ENCODE results near the gene RMDN2.
"Not testable (repeated sequence)": the region's sequence is repeated elsewhere in the genome, so short reads cannot be mapped to it uniquely, and the experiment has no call there.

The RMDN2 gene

GRCh38 chr2:37993143-37993542, 68.1 kb downstream of the RMDN2 start:
- Histone ChIP-seq H3K27ac (no peak overlapping the region), H3K4me3 (no peak overlapping the region)
- no peak for DNase-seq (ENCODE audit: low spot score)
- TF ChIP-seq CTCF (IDR thresholded peaks at IDR 0.05): no peak

DNA sequence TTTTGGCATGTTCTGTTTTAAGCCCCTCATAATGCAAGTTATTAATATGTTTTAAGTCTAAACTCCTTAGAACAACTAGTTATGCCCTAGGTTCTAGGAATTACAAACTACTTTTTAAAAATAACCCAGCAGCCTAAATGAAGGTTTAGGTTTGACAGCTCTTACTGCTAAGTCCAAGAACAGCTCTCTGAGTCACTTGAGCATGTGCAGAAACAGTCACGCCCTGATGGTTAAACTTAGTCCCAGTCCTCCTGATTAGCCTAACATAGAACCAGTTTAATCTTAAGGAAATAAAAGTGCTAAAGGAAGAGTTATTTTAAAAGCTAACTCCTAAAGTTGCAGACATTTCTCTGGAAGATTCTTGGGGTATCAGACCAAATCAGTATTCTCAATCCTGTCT, 72.5 kb downstream of the RMDN2 start:
- TF ChIP-seq CTCF (IDR thresholded peaks at IDR 0.05): no peak
- Histone ChIP-seq H3K27ac (no peak overlapping the region), H3K4me3 (no peak overlapping the region)
- no peak for DNase-seq (ENCODE audit: low spot score)

GRCh38 chr2:38000485-38001222, 75.6 kb downstream of the RMDN2 start:
- no peak for TF ChIP-seq CTCF (IDR thresholded peaks at IDR 0.05)
- Histone ChIP-seq H3K27ac (no peak overlapping the region), H3K4me3 (no peak overlapping the region)
- no peak for DNase-seq (ENCODE audit: low spot score)

GRCh38 chr2:38010187-38010586, 85.1 kb downstream of the RMDN2 start:
- not testable (repeated sequence) for H3K27ac ChIP-seq; DNase-seq (ENCODE audit: low spot score); H3K4me3 ChIP-seq

GRCh38 chr2:38010995-38011394, 85.9 kb downstream of the RMDN2 start:
- DNase-seq (ENCODE audit: low spot score): no peak
- TF ChIP-seq CTCF (IDR thresholded peaks at IDR 0.05): no peak
- Histone ChIP-seq H3K4me3 (no peak overlapping the region), H3K27ac (no peak overlapping the region)

- DNase-seq (ENCODE audit: low spot score): no peak
- H3K4me3 ChIP-seq: no peak overlapping the region
- no peak overlapping the region for H3K27ac ChIP-seq
- TF ChIP-seq CTCF (IDR thresholded peaks at IDR 0.05): no peak
Observed at GRCh38 chr2:38013158-38013752, 88.2 kb downstream of the RMDN2 start.

DNA sequence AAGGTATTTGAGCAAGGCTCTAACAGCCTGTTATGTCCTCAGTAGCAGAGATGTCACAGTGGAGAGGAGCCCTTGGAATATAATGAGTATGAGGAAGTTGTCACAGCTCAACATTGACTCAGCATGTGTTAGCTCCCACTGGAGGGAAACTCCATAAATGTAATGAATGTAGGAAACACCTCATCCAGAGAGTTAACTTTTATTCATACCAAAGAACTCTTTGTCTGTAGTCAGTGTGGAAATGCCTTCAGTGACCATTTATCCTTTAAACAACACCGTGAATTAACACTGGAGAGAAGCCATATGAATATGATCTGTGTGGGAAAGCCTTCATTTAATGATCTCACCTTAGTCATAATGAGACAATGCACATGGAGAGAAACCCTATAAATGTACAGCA, 91.1 kb downstream of the RMDN2 start:
- H3K4me3 ChIP-seq: no peak overlapping the region
- DNase-seq (ENCODE audit: low spot score): no peak
- H3K27ac ChIP-seq: no peak overlapping the region
- TF ChIP-seq CTCF (IDR thresholded peaks at IDR 0.05): no peak
